IPS-NIHi7 (cell line): ENCODE data around the gene UGT3A1.
"Not testable (repeated sequence)": the region's sequence is repeated elsewhere in the genome, so short reads cannot be mapped to it uniquely, and the experiment has no call there.

Experiments
- DNase-seq: peaks from one replicate; pipeline ENCODE4 v3.0.0; 2012; ENCODE audit warnings: mixed read lengths; ENCODE audit errors: extremely low spot score

Gene UGT3A1

GRCh38 chr5:35990941-35991611 lies at the start of gene UGT3A1:
Gene UGT3A1 (minus strand): TSS chr5:35991390. CDS start chr5:35991240, 150 bp downstream.
- peak; percentile 84 for DNase-seq

GRCh38 chr5:36035696-36036095 lies 44.5 kb upstream of the UGT3A1 start:
- no peak for DNase-seq

GRCh38 chr5:36034536-36035134 lies 43.4 kb upstream of the UGT3A1 start:
- not testable (repeated sequence) for DNase-seq

GRCh38 chr5:36033486-36033885 lies 42.3 kb upstream of the UGT3A1 start:
- no peak for DNase-seq

- DNase-seq, result no peak
Observed at GRCh38 chr5:36033047-36033446, 41.9 kb upstream of the UGT3A1 start.

GRCh38 chr5:36031223-36031622 lies 40.0 kb upstream of the UGT3A1 start:
- DNase-seq, result no peak

- DNase-seq, result no peak
Observed at GRCh38 chr5:36029914-36030313, 38.7 kb upstream of the UGT3A1 start.

GRCh38 chr5:36028816-36029465 lies 37.8 kb upstream of the UGT3A1 start:
- DNase-seq, result no peak

GRCh38 chr5:36027711-36028110 lies 36.5 kb upstream of the UGT3A1 start:
- DNase-seq, result no peak

GRCh38 chr5:36026706-36027465 lies 35.7 kb upstream of the UGT3A1 start:
- no peak for DNase-seq

GRCh38 chr5:36022246-36022645 lies 31.1 kb upstream of the UGT3A1 start:
- DNase-seq, result not testable (repeated sequence)

GRCh38 chr5:36019584-36019983 lies 28.4 kb upstream of the UGT3A1 start:
- not testable (repeated sequence) for DNase-seq

GRCh38 chr5:36017622-36018021 lies 26.4 kb upstream of the UGT3A1 start:
- no peak for DNase-seq

GRCh38 chr5:36017004-36017403 lies 25.8 kb upstream of the UGT3A1 start:
- no peak for DNase-seq

GRCh38 chr5:36013182-36013581 lies 22.0 kb upstream of the UGT3A1 start:
- no peak for DNase-seq

- no peak for DNase-seq
Observed at GRCh38 chr5:36009698-36010097, 18.5 kb upstream of the UGT3A1 start.

- DNase-seq, result no peak
Observed at GRCh38 chr5:36007366-36007765, 16.2 kb upstream of the UGT3A1 start.

GRCh38 chr5:36006163-36006562 lies 15.0 kb upstream of the UGT3A1 start:
- no peak for DNase-seq

- DNase-seq, result no peak
Observed at GRCh38 chr5:36001032-36001431, 9.8 kb upstream of the UGT3A1 start.

GRCh38 chr5:35999547-35999946 lies 8.4 kb upstream of the UGT3A1 start:
- DNase-seq, result no peak

GRCh38 chr5:35996076-35996475 lies 4.9 kb upstream of the UGT3A1 start:
- DNase-seq, result no peak

- peak; percentile 11 for DNase-seq
Observed at GRCh38 chr5:35990520-35990919, 670 bp downstream of the UGT3A1 start.
